Fibroblast of mammary gland (primary cell): Measurements from ENCODE around the gene TRIM67.

Experiments used
- DNase-seq: peaks from one replicate; pipeline ENCODE4 v3.0.0-alpha.2; 2010; ENCODE audit warnings: low read depth
- H3K4me3 ChIP-seq: 2 replicates; pipeline ENCODE4 v1.5.1; 2011; ENCODE audit warnings: low read depth, mild to moderate bottlenecking, low read length, moderate library complexity; ENCODE audit not compliant: control insufficient read depth
- TF ChIP-seq, protein P1 (sequence below): conservative IDR thresholded peaks from 2 replicates; pipeline ENCODE4 v1.5.1; 2011; ENCODE audit warnings: low read depth, low read length, inconsistent platforms; ENCODE audit not compliant: control insufficient read depth, insufficient read depth

TRIM67 gene

GRCh38 chr1:231139659-231140654, 21.9 kb upstream of the TRIM67 start:
- DNase-seq, result peak; percentile 68
- no peak overlapping the region for H3K4me3 ChIP-seq
- TF ChIP-seq, protein P1, sequence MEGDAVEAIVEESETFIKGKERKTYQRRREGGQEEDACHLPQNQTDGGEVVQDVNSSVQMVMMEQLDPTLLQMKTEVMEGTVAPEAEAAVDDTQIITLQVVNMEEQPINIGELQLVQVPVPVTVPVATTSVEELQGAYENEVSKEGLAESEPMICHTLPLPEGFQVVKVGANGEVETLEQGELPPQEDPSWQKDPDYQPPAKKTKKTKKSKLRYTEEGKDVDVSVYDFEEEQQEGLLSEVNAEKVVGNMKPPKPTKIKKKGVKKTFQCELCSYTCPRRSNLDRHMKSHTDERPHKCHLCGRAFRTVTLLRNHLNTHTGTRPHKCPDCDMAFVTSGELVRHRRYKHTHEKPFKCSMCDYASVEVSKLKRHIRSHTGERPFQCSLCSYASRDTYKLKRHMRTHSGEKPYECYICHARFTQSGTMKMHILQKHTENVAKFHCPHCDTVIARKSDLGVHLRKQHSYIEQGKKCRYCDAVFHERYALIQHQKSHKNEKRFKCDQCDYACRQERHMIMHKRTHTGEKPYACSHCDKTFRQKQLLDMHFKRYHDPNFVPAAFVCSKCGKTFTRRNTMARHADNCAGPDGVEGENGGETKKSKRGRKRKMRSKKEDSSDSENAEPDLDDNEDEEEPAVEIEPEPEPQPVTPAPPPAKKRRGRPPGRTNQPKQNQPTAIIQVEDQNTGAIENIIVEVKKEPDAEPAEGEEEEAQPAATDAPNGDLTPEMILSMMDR, result no peak

DNA sequence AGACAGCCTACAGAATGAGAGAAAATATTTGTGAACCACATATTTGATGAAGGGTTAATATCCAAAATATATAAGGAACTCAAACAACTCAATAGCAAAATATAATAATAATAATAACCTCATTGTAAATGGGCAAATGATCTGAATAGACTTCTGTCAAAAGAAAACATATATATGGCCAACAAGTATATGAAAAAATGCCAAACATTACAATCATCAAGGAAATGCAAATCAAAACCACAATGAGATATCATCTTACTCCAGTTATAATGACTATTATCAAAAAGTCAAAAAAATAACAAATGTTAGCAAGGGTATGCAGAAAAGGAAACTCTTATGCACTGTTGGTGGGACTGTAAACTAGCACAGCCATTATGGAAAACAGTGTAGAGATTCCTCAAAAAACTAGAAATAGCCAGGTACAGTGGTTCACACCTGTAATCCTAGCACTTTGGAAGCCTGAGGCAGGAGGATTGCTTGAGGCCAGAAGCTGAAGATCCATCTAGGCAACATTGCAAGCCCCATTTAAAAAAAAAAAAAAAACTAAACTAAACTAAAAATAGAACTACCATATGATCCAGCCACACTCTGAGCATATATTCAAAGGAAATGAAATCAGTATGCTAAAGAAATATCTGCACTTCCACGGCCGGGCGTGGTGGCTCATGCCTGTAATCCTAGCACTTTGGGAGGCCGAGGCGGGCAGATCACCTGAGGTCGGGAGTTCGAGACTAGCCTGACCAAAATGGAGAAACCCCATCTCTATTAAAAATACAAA, 17.3 kb upstream of the TRIM67 start:
- TF ChIP-seq, protein P1, result no peak

DNA sequence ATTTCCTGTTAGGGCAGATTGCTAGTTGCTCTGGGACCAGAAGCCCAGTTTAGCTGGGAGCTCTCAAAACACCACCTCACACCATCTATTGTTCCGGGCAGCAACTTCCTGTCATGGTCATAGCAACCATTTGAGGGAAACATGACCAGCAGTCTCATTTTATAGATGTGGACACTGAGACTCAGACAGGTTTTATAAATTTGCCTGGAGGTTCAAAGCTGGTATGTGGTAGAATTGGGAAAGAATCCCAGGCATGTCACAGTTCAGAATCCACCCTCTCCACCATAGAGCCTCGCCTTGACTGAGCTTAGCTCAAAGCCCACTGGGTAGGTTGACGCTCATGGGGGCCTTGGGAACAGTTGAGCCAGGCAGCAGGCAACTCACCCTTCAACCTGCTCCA, 14.0 kb upstream of the TRIM67 start:
- no peak for DNase-seq
- TF ChIP-seq, protein P1, result no peak
- H3K4me3 ChIP-seq, result no peak overlapping the region

More for the DNA sequence above, 17.3 kb upstream of the TRIM67 start:
- no peak overlapping the region for H3K4me3 ChIP-seq
- DNase-seq, result no peak

GRCh38 chr1:231151811-231152210, 10.0 kb upstream of the TRIM67 start:
- H3K4me3 ChIP-seq, result no peak overlapping the region
- TF ChIP-seq, protein P1, result no peak

DNA sequence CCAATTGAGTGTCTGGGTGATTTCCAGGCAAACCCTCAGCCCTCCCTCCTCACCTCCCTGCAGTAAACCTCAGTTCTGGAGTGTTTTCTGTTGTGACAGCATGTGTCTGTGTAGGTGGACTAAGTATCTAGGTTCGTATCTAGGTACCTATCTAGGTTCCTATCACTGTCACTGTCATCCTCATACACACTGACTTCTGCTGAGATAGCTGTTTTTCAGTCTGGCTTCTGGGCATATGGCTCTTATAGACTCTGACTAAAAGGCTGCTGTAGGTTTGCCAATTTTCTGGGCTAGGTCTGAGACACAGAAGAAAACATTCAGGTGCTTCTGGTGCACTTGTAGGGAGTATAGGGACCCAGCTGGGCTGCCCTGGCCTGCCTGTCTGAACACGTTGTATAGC, 8.1 kb upstream of the TRIM67 start:
- TF ChIP-seq, protein P1, result no peak
- no peak overlapping the region for H3K4me3 ChIP-seq
- DNase-seq, result no peak

More at GRCh38 chr1:231151811-231152210, 10.0 kb upstream of the TRIM67 start:
- DNase-seq, result no peak

DNA sequence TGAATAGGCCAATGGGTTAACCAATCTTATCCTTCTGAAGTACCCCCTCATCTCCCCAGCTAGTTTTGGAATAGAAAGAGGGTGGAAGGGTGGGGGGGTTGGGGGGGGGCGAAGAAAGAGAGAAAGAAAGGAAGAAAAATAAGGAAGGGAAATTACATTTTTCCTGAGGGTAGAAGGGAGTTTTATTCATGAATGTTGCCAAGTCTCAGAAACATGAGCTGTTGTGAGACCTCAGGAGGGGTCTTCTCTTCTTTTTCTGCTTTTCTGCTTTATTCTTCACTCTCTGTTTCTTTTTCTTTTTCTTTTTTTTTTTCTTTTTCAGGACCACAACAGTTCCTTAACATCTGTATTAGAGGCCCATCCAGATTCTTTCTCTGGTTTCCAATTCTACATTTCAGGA, 6.0 kb upstream of the TRIM67 start:
- TF ChIP-seq, protein P1, result no peak
- no peak for DNase-seq
- H3K4me3 ChIP-seq, result no peak overlapping the region
